NCI-H1105 treated with DMSO at 0.1 percent for 48 hours (cell line): ENCODE measurements around the gene MAN2B2.
"Not testable (repeated sequence)": the region's sequence is repeated elsewhere in the genome, so short reads cannot be mapped to it uniquely, and the experiment has no call there.

Source experiments
- DNase-seq: peaks from one replicate; lab custom pipeline; 2025; lab: John Stamatoyannopoulos, UW

MAN2B2 gene

GRCh38 chr4:6617246-6617645 is 42.3 kb downstream of the MAN2B2 start:
- no peak for DNase-seq

GRCh38 chr4:6618386-6619115 is 43.6 kb downstream of the MAN2B2 start:
- DNase-seq, result no peak

GRCh38 chr4:6619116-6619465 is 44.1 kb downstream of the MAN2B2 start:
- no peak for DNase-seq

GRCh38 chr4:6619466-6620255 is 44.7 kb downstream of the MAN2B2 start:
- DNase-seq, result no peak

- no peak for DNase-seq
Measured at GRCh38 chr4:6620296-6620695, 45.3 kb downstream of the MAN2B2 start.

GRCh38 chr4:6620891-6621555 is 46.0 kb downstream of the MAN2B2 start:
- DNase-seq, result no peak

GRCh38 chr4:6621556-6621927 is 46.6 kb downstream of the MAN2B2 start:
- no peak for DNase-seq

- DNase-seq, result no peak
Measured at GRCh38 chr4:6622744-6623143, 47.8 kb downstream of the MAN2B2 start.

- DNase-seq, result no peak
Measured at GRCh38 chr4:6625256-6625655, 50.3 kb downstream of the MAN2B2 start.

- no peak for DNase-seq
Measured at GRCh38 chr4:6626066-6626465, 51.1 kb downstream of the MAN2B2 start.

GRCh38 chr4:6627832-6628231 is 52.8 kb downstream of the MAN2B2 start:
- no peak for DNase-seq

GRCh38 chr4:6628484-6628883 is 53.5 kb downstream of the MAN2B2 start:
- not testable (repeated sequence) for DNase-seq

GRCh38 chr4:6632125-6632524 is 57.1 kb downstream of the MAN2B2 start:
- DNase-seq, result no peak

- no peak for DNase-seq
Measured at GRCh38 chr4:6633091-6633906, 58.3 kb downstream of the MAN2B2 start.

- no peak for DNase-seq
Measured at GRCh38 chr4:6634746-6635145, 59.8 kb downstream of the MAN2B2 start.

- DNase-seq, result no peak
Measured at GRCh38 chr4:6639137-6639680, 64.2 kb downstream of the MAN2B2 start.

- DNase-seq, result peak; percentile 80
Measured at GRCh38 chr4:6640292-6641163, 65.5 kb downstream of the MAN2B2 start, which contains the start of gene MRFAP1. Gene MRFAP1 (plus strand): TSS chr4:6640685. CDS start chr4:6640863, 178 bp downstream.

- no peak for DNase-seq
Measured at GRCh38 chr4:6641164-6641970, 66.4 kb downstream of the MAN2B2 start.

- no peak for DNase-seq
Measured at GRCh38 chr4:6641971-6642320, 67.0 kb downstream of the MAN2B2 start.
